GM21723 (cell line): ENCODE measurements around the gene FSTL5.
"Not testable (repeated sequence)": the region's sequence is repeated elsewhere in the genome, so short reads cannot be mapped to it uniquely, and the experiment has no call there.

Source experiments
- ATAC-seq: cut with Tn5 transposase; IDR thresholded peaks from one replicate; pipeline ENCODE4 v1.9.1; 2021; ENCODE audit warnings: mild to moderate bottlenecking, moderate library complexity; ENCODE audit not compliant: unreplicated experiment

Gene FSTL5

GRCh38 chr4:162104459-162105124, 59.2 kb downstream of the FSTL5 start:
- ATAC-seq: no peak

GRCh38 chr4:162103908-162104307, 59.9 kb downstream of the FSTL5 start:
- ATAC-seq: not testable (repeated sequence)

GRCh38 chr4:162102713-162103112, 61.1 kb downstream of the FSTL5 start:
- ATAC-seq: no peak

- ATAC-seq: no peak
These were observed 62.5 kb downstream of the FSTL5 start for GRCh38 chr4:162101337-162101736.

- no peak for ATAC-seq
These were observed 88.1 kb downstream of the FSTL5 start for GRCh38 chr4:162075726-162076125.

- ATAC-seq: no peak
These were observed 102.6 kb downstream of the FSTL5 start for GRCh38 chr4:162061214-162061613.

GRCh38 chr4:162059656-162060055, 104.1 kb downstream of the FSTL5 start:
- no peak for ATAC-seq

- ATAC-seq: no peak
These were observed 106.8 kb downstream of the FSTL5 start for GRCh38 chr4:162056990-162057389.

GRCh38 chr4:162046135-162046534, 117.7 kb downstream of the FSTL5 start:
- ATAC-seq: no peak

- ATAC-seq: no peak
These were observed 125.7 kb downstream of the FSTL5 start for GRCh38 chr4:162038112-162038511.

- ATAC-seq: no peak
These were observed 145.9 kb downstream of the FSTL5 start for GRCh38 chr4:162017863-162018262.

- ATAC-seq: no peak
These were observed 146.8 kb downstream of the FSTL5 start for GRCh38 chr4:162016991-162017390.

- ATAC-seq: no peak
These were observed 147.6 kb downstream of the FSTL5 start for GRCh38 chr4:162016219-162016618.

GRCh38 chr4:162015090-162015489, 148.7 kb downstream of the FSTL5 start:
- ATAC-seq: no peak

GRCh38 chr4:162011089-162011488, 152.7 kb downstream of the FSTL5 start:
- ATAC-seq: no peak

- no peak for ATAC-seq
These were observed 153.4 kb downstream of the FSTL5 start for GRCh38 chr4:162010362-162010761.

- no peak for ATAC-seq
These were observed 171.5 kb downstream of the FSTL5 start for GRCh38 chr4:161992317-161992716.

- ATAC-seq: no peak
These were observed 172.0 kb downstream of the FSTL5 start for GRCh38 chr4:161991811-161992210.

GRCh38 chr4:161990721-161991120, 173.1 kb downstream of the FSTL5 start:
- no peak for ATAC-seq

- ATAC-seq: no peak
These were observed 174.9 kb downstream of the FSTL5 start for GRCh38 chr4:161988946-161989345.

GRCh38 chr4:161987611-161988010, 176.2 kb downstream of the FSTL5 start:
- ATAC-seq: no peak

GRCh38 chr4:161952382-161952781, 211.4 kb downstream of the FSTL5 start:
- ATAC-seq: no peak
